Upper lobe of left lung (tissue), 4 donors: ENCODE results near the gene RRAD.

Experiments used
- POLR2A ChIP-seq, 4 donors: fragments of 450-650 bp; IDR thresholded peaks; one replicate each; pipeline ENCODE4 v1.5.1; 2016 to 2017; ENCODE audit warnings: antibody characterized with exemption in 4 of 4, mild to moderate bottlenecking in 2 of 4
- TF ChIP-seq, protein P1 (sequence below), 6 experiments: fragments of 450-650 bp in 4 of 6; fragments of 200-600 bp in 2 of 6; sonication (generic) in 2 of 6; IDR thresholded peaks; one replicate each; pipeline ENCODE4 v1.5.1; 2016 to 2019; ENCODE audit warnings: antibody characterized with exemption in 6 of 6

DNA sequence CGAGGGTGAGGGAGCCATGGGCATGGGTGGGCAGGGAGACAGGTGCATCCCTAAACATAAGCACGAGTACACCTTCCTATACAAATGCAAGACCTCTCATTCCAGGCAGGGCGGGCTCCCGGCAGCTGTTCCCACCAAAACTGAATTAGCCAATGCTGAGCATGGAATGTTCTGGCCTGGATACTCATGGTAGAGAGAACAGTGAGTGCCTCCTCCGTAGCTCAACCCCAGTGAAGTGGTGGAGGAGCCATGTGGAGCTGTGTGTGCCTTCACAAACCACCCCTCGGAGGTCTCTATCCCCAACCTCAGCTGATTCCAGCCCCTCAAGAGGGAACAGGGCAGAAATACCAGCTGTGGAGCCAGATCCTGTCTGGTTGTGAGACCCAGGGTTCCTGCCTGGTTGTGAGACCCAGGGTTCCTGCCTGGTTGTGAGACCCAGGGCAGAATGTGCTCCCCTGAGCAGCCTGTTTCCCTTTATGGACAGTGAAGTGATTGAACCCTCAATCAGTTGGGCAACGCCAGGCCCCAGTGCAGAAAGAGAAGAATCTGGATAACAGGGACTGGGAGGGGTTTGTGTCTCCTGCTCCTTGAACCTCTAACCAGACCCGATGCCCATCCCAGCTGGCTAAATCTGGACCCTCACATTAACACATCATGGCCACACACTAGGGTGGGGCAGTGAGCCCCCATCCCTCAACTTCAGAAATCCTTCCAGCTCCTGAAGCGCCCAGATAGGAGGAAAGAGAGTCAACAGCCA, 4.2 kb downstream of the RRAD start:
- TF ChIP-seq POLR2A (IDR thresholded peaks at IDR 0.05): no peak
- TF ChIP-seq, protein P1, sequence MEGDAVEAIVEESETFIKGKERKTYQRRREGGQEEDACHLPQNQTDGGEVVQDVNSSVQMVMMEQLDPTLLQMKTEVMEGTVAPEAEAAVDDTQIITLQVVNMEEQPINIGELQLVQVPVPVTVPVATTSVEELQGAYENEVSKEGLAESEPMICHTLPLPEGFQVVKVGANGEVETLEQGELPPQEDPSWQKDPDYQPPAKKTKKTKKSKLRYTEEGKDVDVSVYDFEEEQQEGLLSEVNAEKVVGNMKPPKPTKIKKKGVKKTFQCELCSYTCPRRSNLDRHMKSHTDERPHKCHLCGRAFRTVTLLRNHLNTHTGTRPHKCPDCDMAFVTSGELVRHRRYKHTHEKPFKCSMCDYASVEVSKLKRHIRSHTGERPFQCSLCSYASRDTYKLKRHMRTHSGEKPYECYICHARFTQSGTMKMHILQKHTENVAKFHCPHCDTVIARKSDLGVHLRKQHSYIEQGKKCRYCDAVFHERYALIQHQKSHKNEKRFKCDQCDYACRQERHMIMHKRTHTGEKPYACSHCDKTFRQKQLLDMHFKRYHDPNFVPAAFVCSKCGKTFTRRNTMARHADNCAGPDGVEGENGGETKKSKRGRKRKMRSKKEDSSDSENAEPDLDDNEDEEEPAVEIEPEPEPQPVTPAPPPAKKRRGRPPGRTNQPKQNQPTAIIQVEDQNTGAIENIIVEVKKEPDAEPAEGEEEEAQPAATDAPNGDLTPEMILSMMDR (IDR thresholded peaks at IDR 0.05): no peak
